Neural cell (in vitro differentiated cells): ENCODE measurements around the gene SMC3. TPM values are rescaled to one million over a fixed set of nuclear protein-coding genes. Genes with fewer than 3 reads are reported as not detected.

Source experiments
- H2AFZ ChIP-seq: fragments of 200-600, 300-800 bp; sonication (generic), shearing (Covaris generic); 2 replicates; pipeline ENCODE4 v1.6.0; 2014; ENCODE audit warnings: low read depth, mild to moderate bottlenecking, antibody characterized with exemption, low read length, moderate library complexity
- H3F3A ChIP-seq: fragments of 200-600 bp; shearing (Covaris generic); 2 replicates; pipeline ENCODE4 v1.6.1; 2016; ENCODE audit warnings: mild to moderate bottlenecking, moderate library complexity, mixed read lengths, antibody characterized with exemption, low read length; ENCODE audit not compliant: insufficient read depth, poor library complexity, severe bottlenecking
- H3K27ac ChIP-seq: fragments of 200-600, 300-800 bp; sonication (generic), shearing (Covaris generic); 2 replicates; pipeline ENCODE4 v1.5.1; 2014; ENCODE audit warnings: mild to moderate bottlenecking, low read length, moderate library complexity
- H3K27me3 ChIP-seq: fragments of 300-800, 200-600 bp; sonication (generic), shearing (Covaris generic); 2 replicates; pipeline ENCODE4 v1.6.0; 2014; ENCODE audit warnings: mild to moderate bottlenecking, low read depth, low read length, moderate library complexity; ENCODE audit not compliant: insufficient read depth
- H3K36me3 ChIP-seq: fragments of 300-800, 200-600 bp; sonication (generic), shearing (Covaris generic); 2 replicates; pipeline ENCODE4 v1.5.1; 2014; ENCODE audit warnings: mild to moderate bottlenecking, antibody characterized with exemption, low read length, moderate library complexity; ENCODE audit not compliant: insufficient read depth
- H3K4me2 ChIP-seq: fragments of 300-800, 200-600 bp; sonication (generic), shearing (Covaris generic); 2 replicates; pipeline ENCODE4 v1.6.0; 2014; ENCODE audit warnings: mild to moderate bottlenecking, low read length
- H3K4me3 ChIP-seq: fragments of 300-800, 200-600 bp; sonication (generic), shearing (Covaris generic); 2 replicates; pipeline ENCODE4 v1.5.1; 2014; ENCODE audit warnings: mild to moderate bottlenecking, low read length, moderate library complexity
- H3K79me2 ChIP-seq: fragments of 200-600 bp; shearing (Covaris generic); replicated peaks from 2 replicates; pipeline ENCODE4 v1.6.0; 2014; ENCODE audit warnings: mild to moderate bottlenecking, low read length, moderate library complexity; ENCODE audit not compliant: insufficient read depth
- H3K9ac ChIP-seq: fragments of 300-800, 200-600 bp; sonication (generic), shearing (Covaris generic); 2 replicates; pipeline ENCODE4 v1.6.1; 2016; ENCODE audit warnings: mild to moderate bottlenecking, low read length, mixed read lengths
- H3K9me2 ChIP-seq: fragments of 200-600 bp; shearing (Covaris generic); 2 replicates; pipeline ENCODE4 v1.6.1; 2016; ENCODE audit warnings: mild to moderate bottlenecking, low read length, mixed read lengths; ENCODE audit not compliant: insufficient read depth
- H3K9me3 ChIP-seq: fragments of 200-600, 300-800 bp; sonication (generic), shearing (Covaris generic); 2 replicates; pipeline ENCODE4 v1.6.1; 2016; ENCODE audit warnings: mild to moderate bottlenecking, mixed run types, low read length, moderate library complexity, mixed read lengths
- H4K20me1 ChIP-seq: fragments of 200-600 bp; shearing (Covaris generic); 2 replicates; pipeline ENCODE4 v1.6.1; 2016; ENCODE audit warnings: mild to moderate bottlenecking, mixed run types; ENCODE audit not compliant: insufficient read depth
- CTCF ChIP-seq: fragments of 450-650 bp; IDR thresholded peaks from 2 replicates; pipeline ENCODE4 v1.5.1; 2014; ENCODE audit warnings: antibody characterized with exemption, mild to moderate bottlenecking, moderate library complexity; ENCODE audit not compliant: poor library complexity, severe bottlenecking
- EP300 ChIP-seq: fragments of 450-650 bp; conservative IDR thresholded peaks from 2 replicates; pipeline ENCODE4 v1.6.1; 2014; ENCODE audit warnings: antibody characterized with exemption, mild to moderate bottlenecking, moderate library complexity; ENCODE audit not compliant: poor library complexity, severe bottlenecking
- EZH2 ChIP-seq: fragments of 200-600, 300-800 bp; shearing (Covaris generic), sonication (generic); IDR thresholded peaks from 2 replicates; pipeline ENCODE4 v1.6.1; 2014; ENCODE audit warnings: antibody characterized with exemption, low read length, borderline replicate concordance, mild to moderate bottlenecking; ENCODE audit not compliant: insufficient read depth, poor library complexity, severe bottlenecking
- MXI1 ChIP-seq: fragments of 450-650 bp; conservative IDR thresholded peaks from 2 replicates; pipeline ENCODE4 v1.6.1; 2014; ENCODE audit warnings: antibody characterized with exemption, mild to moderate bottlenecking; ENCODE audit not compliant: poor library complexity, severe bottlenecking
- POLR2AphosphoS5 ChIP-seq: IDR thresholded peaks from 2 replicates; pipeline ENCODE4 v1.6.1; 2012
- RAD21 ChIP-seq: fragments of 450-650 bp; conservative IDR thresholded peaks from 2 replicates; pipeline ENCODE4 v1.6.1; 2014; ENCODE audit warnings: antibody characterized with exemption, mild to moderate bottlenecking, moderate library complexity
- SMC3 ChIP-seq: fragments of 450-650 bp; conservative IDR thresholded peaks from 2 replicates; pipeline ENCODE4 v1.6.1; 2014; ENCODE audit warnings: antibody characterized with exemption, mild to moderate bottlenecking, moderate library complexity; ENCODE audit not compliant: poor library complexity
- TAF1 ChIP-seq: IDR thresholded peaks from 2 replicates; pipeline ENCODE4 v1.6.1; 2012; ENCODE audit warnings: low read depth
- polyA plus RNA-seq: library from polyadenylated mRNA; depleted of rRNA; stranded (reverse); fragments of >200 nt; gene quantifications from 2 replicates; pipeline ENCODE4 v1.2.3, GENCODE V29; 2014
- TF ChIP-seq, protein P1 (sequence below): IDR thresholded peaks from 2 replicates; pipeline ENCODE4 v1.6.1; 2012; ENCODE audit warnings: borderline replicate concordance

The SMC3 gene
- polyA plus RNA-seq, 1 donor from 2014 or later = 67.7 TPM

DNA sequence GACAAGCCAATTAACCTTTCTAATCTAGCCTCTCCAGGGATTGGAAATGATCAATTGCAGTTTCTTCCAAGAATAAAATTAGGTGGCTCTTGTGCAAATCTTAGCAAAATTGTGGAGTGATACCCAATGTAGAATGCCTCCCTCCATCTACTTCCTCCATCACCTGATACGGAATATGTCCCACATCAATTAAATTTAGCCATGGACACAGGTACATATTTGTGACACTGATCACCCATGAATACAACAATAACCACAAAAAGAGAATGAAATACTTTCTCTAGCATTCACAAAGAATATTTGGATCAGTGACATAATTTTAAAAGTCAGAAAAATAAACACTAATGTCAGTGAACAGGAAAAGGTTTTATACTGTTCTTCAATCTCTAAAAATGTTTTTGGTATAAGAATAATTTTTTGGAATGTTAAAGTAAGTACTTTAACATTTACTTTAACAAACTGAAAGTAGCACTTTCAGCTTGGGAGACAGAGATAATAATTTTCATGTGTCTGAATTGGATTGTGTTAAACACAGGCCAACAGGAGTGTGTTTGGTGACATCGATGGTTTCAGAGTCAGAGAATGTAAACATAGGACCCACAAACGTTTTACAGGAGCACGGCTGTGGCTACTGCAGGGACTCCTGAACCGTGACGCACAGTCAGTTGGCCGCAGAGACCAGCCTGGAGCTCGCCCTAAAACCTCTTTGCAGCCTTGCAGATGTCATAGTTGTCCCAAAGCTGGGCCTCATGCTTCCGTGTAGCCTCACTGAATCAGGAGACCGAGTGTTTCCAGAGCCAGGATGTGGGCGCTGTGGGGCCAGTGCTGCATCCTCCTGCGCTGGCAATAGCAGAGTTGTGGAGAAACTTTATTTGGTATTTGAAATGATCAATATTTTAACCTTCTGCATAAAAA is 83.8 kb downstream of the SMC3 start:
- H3K4me2 ChIP-seq = no peak overlapping the region
- no peaks in the 10 kb centered on the region for H3K9me2 ChIP-seq
- H3K27me3 ChIP-seq = peaks cover 12% of the 10 kb centered on the region
- H3K9me3 ChIP-seq = no peaks in the 10 kb centered on the region
- no peaks in the 10 kb centered on the region for H3K36me3 ChIP-seq
- H2AFZ ChIP-seq = no peak overlapping the region
- H3K9ac ChIP-seq = no peak overlapping the region
- H3K4me3 ChIP-seq = no peak overlapping the region
- H4K20me1 ChIP-seq = no peaks in the 10 kb centered on the region
- no peaks in the 10 kb centered on the region for H3K79me2 ChIP-seq
- no peak for TF ChIP-seq RAD21
- no peak for TF ChIP-seq CTCF
- TF ChIP-seq POLR2AphosphoS5 = no peak
- TF ChIP-seq, protein P1, sequence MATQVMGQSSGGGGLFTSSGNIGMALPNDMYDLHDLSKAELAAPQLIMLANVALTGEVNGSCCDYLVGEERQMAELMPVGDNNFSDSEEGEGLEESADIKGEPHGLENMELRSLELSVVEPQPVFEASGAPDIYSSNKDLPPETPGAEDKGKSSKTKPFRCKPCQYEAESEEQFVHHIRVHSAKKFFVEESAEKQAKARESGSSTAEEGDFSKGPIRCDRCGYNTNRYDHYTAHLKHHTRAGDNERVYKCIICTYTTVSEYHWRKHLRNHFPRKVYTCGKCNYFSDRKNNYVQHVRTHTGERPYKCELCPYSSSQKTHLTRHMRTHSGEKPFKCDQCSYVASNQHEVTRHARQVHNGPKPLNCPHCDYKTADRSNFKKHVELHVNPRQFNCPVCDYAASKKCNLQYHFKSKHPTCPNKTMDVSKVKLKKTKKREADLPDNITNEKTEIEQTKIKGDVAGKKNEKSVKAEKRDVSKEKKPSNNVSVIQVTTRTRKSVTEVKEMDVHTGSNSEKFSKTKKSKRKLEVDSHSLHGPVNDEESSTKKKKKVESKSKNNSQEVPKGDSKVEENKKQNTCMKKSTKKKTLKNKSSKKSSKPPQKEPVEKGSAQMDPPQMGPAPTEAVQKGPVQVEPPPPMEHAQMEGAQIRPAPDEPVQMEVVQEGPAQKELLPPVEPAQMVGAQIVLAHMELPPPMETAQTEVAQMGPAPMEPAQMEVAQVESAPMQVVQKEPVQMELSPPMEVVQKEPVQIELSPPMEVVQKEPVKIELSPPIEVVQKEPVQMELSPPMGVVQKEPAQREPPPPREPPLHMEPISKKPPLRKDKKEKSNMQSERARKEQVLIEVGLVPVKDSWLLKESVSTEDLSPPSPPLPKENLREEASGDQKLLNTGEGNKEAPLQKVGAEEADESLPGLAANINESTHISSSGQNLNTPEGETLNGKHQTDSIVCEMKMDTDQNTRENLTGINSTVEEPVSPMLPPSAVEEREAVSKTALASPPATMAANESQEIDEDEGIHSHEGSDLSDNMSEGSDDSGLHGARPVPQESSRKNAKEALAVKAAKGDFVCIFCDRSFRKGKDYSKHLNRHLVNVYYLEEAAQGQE = no peak
- TF ChIP-seq EZH2 = no peak
- TF ChIP-seq TAF1 = no peak
- TF ChIP-seq MXI1 = no peak
- TF ChIP-seq SMC3 = no peak
- no peak for TF ChIP-seq EP300
- no peak overlapping the region for H3K27ac ChIP-seq
- H3F3A ChIP-seq = no peaks in the 10 kb centered on the region

GRCh38 chr10:110652475-110653118 is 85.1 kb downstream of the SMC3 start:
- H3K27me3 ChIP-seq = peaks cover 7% of the 10 kb centered on the region
- H3K4me3 ChIP-seq = no peak overlapping the region
- no peak for TF ChIP-seq RAD21
- TF ChIP-seq, protein P1 = no peak
- no peaks in the 10 kb centered on the region for H3K9me2 ChIP-seq
- H3K9ac ChIP-seq = no peak overlapping the region
- H4K20me1 ChIP-seq = no peaks in the 10 kb centered on the region
- H2AFZ ChIP-seq = no peak overlapping the region
- H3K79me2 ChIP-seq = no peaks in the 10 kb centered on the region
- H3K4me2 ChIP-seq = no peak overlapping the region
- H3F3A ChIP-seq = no peaks in the 10 kb centered on the region
- no peaks in the 10 kb centered on the region for H3K36me3 ChIP-seq
- H3K27ac ChIP-seq = no peak overlapping the region
- no peaks in the 10 kb centered on the region for H3K9me3 ChIP-seq
